HCT116 (cell line): ENCODE data around the gene METTL22.

Experiments
- CEBPB ChIP-seq: IDR thresholded peaks from 2 replicates; pipeline ENCODE4 v1.6.1; 2012; ENCODE audit warnings: low read depth
- EZH2 ChIP-seq: fragments of 200-600 bp; sonication (generic); IDR thresholded peaks from 2 replicates; pipeline ENCODE4 v1.6.1; 2017; ENCODE audit warnings: antibody characterized with exemption, mixed run types
- EZH2phosphoT487 ChIP-seq: fragments of 200-600 bp; IDR thresholded peaks from 2 replicates; pipeline ENCODE4 v1.6.1; 2018; ENCODE audit warnings: antibody characterized with exemption, borderline replicate concordance
- POLR2A ChIP-seq: IDR thresholded peaks from 2 replicates; pipeline ENCODE4 v1.7.0; 2011; ENCODE audit warnings: borderline replicate concordance; ENCODE audit not compliant: insufficient read depth, insufficient read length; ENCODE audit errors: extremely low read depth
- SP1 ChIP-seq: IDR thresholded peaks from 2 replicates; pipeline ENCODE4 v1.6.1; 2012; ENCODE audit warnings: low read depth
- YY1 ChIP-seq: IDR thresholded peaks from 2 replicates; pipeline ENCODE4 v1.6.1; 2011; ENCODE audit warnings: low read length, low read depth, moderate library complexity, mild to moderate bottlenecking; ENCODE audit not compliant: insufficient replicate concordance; ENCODE audit errors: extremely low read depth
- ZFX ChIP-seq: fragments of 450-650 bp; IDR thresholded peaks from 2 replicates; pipeline ENCODE4 v1.6.1; 2017
- TF ChIP-seq, protein P1 (sequence below), 3 experiments: fragments of 200-600 bp in 1 of 3; sonication (generic) in 1 of 3; IDR thresholded peaks in 2 of 3; conservative IDR thresholded peaks in 1 of 3; 2 replicates each; pipeline ENCODE4 v1.5.1; 2012 to 2017; ENCODE audit warnings: low read depth in 2 of 3, low read length in 2 of 3, antibody characterized with exemption in 1 of 3, borderline replicate concordance in 1 of 3, control low read depth in 1 of 3, mild to moderate bottlenecking in 1 of 3, mixed read lengths in 1 of 3, mixed run types in 1 of 3, moderate library complexity in 1 of 3; ENCODE audit not compliant: insufficient read depth in 1 of 3
- TF ChIP-seq, protein P2 (sequence below): IDR thresholded peaks from 2 replicates; pipeline ENCODE4 v1.6.1; 2012
- TF ChIP-seq, protein P3 (sequence below): IDR thresholded peaks from 2 replicates; pipeline ENCODE4 v1.6.1; 2012; ENCODE audit warnings: low read depth

DNA sequence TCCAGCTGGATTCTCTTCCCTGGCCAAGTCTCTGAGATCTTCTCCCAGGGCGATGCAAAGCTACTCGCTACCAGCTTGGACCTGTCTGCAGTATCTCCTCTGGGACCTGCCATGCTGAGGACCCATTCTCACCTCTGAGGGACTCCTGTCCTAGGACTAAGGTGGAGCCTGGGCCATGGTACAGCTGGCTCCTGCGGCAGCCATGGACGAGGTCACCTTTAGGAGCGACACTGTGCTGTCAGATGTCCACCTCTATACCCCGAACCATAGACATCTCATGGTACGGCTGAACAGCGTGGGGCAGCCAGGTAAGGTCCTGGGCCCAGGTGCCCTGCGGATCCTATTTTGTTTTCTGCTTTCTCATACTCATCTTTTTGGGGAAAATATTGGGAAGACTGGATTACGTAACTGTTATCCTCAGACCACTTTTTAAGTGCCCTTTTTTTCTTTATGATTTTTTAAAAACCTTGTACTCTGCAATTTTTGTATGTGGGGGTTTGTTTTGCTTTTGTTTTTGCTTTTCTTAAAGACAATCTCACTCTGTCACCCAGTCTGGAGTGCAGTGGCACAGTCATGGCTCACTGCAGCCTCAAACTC lies 4.1 kb downstream of the METTL22 start:
- TF ChIP-seq, protein P1, sequence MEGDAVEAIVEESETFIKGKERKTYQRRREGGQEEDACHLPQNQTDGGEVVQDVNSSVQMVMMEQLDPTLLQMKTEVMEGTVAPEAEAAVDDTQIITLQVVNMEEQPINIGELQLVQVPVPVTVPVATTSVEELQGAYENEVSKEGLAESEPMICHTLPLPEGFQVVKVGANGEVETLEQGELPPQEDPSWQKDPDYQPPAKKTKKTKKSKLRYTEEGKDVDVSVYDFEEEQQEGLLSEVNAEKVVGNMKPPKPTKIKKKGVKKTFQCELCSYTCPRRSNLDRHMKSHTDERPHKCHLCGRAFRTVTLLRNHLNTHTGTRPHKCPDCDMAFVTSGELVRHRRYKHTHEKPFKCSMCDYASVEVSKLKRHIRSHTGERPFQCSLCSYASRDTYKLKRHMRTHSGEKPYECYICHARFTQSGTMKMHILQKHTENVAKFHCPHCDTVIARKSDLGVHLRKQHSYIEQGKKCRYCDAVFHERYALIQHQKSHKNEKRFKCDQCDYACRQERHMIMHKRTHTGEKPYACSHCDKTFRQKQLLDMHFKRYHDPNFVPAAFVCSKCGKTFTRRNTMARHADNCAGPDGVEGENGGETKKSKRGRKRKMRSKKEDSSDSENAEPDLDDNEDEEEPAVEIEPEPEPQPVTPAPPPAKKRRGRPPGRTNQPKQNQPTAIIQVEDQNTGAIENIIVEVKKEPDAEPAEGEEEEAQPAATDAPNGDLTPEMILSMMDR (IDR thresholded peaks at IDR 0.05 in 2 of 3, conservative IDR thresholded peaks at IDR 0.05 in 1 of 3; ENCODE audit: borderline replicate concordance in 1 of 3, insufficient read depth in 1 of 3, low read depth in 2 of 3, low read length in 2 of 3), result no peak
- TF ChIP-seq POLR2A (no peak), ZFX (no peak), CEBPB (no peak), EZH2 (no peak), YY1 (no peak), EZH2phosphoT487 (no peak), SP1 (no peak)
- TF ChIP-seq, protein P2, sequence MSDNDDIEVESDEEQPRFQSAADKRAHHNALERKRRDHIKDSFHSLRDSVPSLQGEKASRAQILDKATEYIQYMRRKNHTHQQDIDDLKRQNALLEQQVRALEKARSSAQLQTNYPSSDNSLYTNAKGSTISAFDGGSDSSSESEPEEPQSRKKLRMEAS, result no peak
- TF ChIP-seq, protein P3, sequence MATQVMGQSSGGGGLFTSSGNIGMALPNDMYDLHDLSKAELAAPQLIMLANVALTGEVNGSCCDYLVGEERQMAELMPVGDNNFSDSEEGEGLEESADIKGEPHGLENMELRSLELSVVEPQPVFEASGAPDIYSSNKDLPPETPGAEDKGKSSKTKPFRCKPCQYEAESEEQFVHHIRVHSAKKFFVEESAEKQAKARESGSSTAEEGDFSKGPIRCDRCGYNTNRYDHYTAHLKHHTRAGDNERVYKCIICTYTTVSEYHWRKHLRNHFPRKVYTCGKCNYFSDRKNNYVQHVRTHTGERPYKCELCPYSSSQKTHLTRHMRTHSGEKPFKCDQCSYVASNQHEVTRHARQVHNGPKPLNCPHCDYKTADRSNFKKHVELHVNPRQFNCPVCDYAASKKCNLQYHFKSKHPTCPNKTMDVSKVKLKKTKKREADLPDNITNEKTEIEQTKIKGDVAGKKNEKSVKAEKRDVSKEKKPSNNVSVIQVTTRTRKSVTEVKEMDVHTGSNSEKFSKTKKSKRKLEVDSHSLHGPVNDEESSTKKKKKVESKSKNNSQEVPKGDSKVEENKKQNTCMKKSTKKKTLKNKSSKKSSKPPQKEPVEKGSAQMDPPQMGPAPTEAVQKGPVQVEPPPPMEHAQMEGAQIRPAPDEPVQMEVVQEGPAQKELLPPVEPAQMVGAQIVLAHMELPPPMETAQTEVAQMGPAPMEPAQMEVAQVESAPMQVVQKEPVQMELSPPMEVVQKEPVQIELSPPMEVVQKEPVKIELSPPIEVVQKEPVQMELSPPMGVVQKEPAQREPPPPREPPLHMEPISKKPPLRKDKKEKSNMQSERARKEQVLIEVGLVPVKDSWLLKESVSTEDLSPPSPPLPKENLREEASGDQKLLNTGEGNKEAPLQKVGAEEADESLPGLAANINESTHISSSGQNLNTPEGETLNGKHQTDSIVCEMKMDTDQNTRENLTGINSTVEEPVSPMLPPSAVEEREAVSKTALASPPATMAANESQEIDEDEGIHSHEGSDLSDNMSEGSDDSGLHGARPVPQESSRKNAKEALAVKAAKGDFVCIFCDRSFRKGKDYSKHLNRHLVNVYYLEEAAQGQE, result no peak
